ENCODE results near the gene HSFX2.
A peak's percentile ranks its signal among the peaks of the same experiment; 100 is the strongest.
"Not testable (repeated sequence)": the region's sequence is repeated elsewhere in the genome, so short reads cannot be mapped to it uniquely, and the experiment has no call there.

Gene HSFX2, protein sequence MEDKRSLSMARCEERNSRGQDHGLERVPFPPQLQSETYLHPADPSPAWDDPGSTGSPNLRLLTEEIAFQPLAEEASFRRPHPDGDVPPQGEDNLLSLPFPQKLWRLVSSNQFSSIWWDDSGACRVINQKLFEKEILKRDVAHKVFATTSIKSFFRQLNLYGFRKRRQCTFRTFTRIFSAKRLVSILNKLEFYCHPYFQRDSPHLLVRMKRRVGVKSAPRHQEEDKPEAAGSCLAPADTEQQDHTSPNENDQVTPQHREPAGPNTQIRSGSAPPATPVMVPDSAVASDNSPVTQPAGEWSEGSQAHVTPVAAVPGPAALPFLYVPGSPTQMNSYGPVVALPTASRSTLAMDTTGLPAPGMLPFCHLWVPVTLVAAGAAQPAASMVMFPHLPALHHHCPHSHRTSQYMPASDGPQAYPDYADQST

DNA sequence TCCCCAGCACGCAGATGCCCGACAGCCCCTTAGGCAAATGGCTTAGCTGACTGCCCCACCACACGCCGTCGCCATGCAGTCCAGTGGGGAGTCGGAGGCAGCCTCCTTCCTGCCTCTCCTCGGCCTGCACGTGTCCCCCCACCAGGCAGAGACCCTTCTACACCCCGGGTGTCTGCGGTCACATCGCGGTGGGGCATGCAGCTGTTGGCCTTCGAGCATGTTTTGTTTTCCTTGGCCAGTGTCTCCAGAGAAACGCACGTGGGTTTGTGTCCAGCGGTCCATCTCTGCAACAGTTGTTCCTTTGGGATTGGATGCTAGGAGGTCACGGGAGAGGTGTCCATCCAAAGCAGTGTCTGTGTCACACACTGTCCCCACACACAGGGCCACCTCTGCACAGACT, at the start of gene HSFX2:
Gene HSFX2, minus strand, starts transcription at position 101 of the 400 bp plus-strand sequence. CDS start 614 bp downstream, outside the sequence.
- not testable (repeated sequence) for DNase-seq

DNA sequence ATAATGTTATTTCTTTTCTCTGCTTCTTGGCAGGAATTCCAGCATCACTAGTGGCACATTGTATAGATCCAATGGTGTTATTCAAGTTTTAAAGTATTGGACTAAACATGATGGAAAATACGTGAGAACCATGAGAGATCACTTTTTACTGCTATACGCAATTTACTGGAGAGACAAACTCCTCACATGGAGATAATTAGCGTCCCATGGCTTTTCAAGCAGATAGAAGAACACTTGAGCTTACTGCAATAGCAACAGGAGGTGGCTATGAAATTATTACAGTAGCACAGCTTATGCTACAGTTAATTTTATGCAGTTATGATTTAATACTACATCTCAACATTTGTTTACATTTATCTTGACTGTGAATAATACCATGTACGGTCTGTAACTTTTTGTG, 48.4 kb upstream of the HSFX2 start:
- DNase-seq = no peak

DNA sequence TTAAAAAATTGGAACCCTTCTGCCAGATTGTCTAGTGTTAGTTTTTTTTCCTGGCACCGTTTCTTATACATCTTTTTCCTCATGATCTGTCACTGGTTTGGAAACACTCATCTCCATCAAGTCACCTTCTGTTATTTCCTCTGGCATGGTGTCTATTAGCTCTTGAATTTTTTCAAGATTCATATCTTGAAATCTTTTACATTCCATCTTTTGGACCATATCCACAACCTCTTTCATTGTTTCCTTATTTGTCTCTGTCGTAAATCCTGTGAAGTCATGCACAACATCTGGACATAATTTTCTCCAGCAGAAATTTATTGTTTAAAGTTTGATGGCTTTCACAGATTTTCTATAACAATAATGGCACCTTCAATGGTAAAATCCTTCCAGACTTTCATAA, 46.7 kb upstream of the HSFX2 start:
- no peak for DNase-seq

DNA sequence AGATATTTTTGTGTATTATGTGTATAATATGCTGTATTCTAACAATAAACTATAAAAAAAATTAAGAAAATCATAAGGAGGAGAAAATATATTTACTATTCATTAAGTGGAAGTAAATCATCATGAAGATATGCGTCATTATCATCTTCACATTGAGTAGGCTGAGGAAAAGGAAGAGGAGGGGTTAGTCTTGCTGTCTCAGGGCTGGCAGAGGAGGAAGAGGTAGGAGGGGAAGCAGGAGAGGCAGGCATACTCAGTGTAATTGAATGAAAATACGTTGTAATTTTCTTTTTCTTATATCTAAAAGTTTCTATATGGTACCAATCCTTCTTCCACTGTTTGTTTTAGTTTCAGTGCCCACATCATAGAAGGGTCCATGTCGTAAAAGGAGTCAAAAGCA, 46.3 kb upstream of the HSFX2 start:
- no peak for DNase-seq

DNA sequence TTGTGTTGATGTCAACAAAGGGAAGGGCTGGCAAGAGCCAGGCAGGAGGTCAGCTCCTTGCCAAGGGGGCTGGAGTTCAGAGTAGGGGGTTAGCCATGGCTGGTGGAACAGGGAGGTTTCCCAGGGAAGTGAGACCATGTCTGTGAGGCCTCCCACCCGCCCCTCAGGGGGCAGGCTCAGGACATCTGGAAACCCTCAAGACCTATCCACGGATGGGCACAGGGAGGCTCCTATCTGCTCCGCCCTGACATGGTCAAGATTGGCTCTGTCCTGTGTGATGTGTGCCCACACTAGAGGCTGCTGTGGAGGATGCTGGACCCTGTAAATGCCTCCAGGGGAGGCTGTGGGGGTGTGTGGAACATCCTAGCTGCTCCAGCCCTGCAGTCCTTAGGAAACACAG, 44.5 kb upstream of the HSFX2 start:
- DNase-seq = no peak

DNA sequence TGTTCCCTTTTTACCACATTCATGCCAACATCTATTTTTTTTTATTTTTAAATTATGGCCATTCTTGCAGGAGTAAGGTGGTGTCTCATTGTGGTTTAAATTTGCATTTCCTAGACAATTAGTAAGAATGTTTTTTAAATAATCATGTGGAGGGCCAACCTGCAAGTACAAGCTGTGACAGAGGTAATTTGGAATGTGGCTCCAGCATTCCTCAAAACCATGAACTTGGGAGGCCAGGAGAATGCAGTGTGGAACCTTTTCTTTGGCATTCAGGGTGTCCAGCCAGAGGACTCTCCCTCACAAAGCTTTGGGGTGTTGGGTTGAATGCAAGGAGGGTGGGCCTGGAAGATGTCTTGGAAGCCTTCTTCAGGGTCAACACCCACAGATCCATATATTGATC, 43.7 kb upstream of the HSFX2 start:
- no peak for DNase-seq

DNA sequence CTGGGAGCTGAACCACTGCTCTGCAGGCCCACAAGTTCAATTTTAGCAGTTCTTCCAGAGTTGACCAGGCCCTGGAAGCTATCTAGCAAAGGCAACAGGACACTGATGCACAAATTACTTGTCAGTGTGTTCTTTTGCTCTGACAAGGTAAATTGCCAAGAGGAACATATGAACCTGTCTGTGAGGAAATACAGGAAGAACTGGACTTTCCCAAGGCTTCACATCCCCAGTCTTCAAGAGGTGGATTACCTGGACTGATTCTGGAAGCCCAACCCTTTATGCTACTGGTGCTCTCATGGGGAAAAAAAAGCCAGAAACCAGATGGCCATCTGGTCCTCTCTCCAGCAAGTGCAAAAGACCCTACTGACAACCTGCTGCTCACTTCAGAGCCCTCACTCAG, 38.4 kb upstream of the HSFX2 start:
- no peak for DNase-seq

DNA sequence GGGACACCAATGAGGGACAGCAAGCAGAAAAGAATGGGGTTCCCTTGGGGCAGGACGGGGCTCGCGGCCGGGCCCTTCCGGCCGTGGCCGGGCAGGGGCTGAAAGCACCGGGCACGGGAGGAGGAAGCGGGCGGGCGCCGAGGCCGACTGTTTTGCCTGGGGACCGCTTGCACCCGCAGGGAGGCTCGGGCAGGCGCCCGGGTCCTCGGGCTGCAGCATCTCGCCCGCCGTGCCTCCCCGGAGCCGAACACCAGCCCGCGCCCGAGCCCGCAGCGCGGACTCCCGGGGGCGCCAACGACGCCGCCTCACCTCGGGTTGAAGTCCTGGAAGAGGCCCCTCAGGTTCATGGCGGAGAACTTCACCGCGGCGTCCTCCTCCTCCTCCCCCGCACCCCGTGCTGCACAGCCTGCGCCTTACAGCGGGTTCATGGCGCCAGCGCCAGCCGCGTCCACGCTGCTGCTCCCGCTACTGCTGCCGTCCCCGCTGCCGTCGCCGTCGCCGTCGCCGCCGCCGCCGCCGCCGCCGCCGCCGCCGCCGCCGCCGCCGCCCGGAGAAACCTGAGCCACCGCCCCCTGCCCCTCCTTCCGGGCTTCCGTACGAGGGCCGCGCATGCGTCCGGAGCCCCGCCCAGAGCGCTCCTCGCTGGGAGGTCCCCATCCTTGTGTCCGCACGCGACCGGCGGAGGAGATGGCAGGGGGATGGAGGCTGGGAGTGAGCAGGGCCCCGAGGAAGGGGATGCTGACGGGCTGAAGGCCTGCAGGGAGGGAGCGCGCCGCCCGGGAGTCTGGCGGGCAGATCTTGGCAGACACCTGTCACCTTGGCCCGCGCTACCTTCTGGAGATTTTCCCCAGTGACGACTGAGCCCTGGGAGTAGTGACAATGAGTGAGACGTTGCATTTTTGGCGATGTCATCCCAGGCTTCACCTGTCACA, 36.4 kb upstream of the HSFX2 start, which contains the start of gene TMEM185A:
Gene TMEM185A, minus strand, starts transcription at position 559 of the 932 bp plus-strand sequence. Its CDS starts 212 bp downstream, at position 347.
- DNase-seq = peak; percentile 33

DNA sequence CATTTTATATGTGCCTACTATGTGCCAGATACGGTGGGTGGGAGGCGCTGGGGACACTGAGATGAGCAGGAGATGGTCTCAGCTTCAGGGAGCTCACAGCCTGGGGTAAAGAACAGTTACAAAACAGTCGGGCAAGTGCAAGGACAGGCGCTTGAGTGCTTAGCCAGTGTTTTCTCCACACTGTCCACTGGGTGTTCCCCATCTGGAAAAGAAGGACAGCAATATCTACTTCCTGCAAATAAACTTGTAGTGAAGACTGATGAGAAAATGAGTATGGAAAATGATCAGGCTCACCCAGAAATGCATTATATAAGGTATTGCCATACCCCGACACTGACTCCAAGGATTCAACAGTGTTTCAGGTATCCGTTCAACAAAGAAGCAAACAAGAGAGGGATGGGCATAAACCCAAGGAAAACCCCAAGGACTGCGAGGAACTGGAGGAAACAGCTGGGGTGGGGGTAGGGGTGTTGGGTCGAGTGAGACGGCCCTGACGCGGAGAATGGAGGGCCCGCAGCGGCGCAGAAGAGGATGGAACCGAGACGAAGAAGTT, 35.6 kb upstream of the HSFX2 start:
- DNase-seq = no peak

DNA sequence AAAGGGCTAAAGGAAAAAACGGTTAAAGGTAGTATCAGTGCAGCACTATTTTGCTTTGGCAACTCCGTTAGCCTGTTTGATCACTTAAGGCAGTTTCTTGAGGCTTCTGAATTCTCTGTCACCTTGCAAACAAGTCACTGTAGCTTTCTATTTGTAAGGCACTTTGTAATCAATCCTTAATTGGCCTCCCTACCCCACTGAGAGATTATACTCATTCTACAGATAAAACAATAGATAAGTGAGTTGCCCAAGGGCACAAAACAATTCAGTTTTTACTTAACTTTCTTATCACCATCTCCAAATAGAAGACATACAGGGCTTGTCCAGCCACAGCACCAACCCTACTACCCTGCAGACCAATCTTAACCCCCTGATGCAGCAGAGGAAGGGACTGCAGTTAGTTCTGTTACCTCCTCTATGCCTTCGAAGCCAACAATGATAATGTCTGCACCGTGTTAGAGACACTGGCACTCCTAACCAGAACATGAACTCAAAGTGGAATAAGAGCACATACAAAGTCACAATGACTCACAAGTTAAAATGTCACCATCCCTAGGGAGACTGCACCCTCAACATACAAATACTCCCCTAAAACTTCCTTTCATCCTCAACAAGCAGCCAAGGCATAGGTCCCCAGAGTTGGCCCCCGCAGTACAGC, 34.7 kb upstream of the HSFX2 start:
- DNase-seq = no peak

DNA sequence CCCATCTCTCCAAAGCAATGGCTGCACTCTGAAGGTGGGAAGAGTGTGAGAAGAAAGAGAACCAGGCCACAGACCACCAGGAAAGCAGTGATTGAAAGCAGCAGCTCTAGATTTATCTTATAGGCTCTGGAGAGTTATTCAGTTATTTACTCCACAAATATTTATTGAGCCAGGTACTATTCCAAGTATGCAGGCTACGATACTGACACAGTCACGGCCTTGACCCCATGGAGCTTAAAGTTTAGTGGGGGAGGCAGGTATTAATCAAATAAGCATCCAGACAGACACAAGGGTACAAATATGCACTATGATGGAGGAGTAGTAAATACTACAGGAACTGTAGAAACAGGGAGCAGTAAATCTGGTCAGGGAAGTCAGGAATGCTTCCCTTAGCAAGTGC, 33.7 kb upstream of the HSFX2 start:
- DNase-seq = no peak

DNA sequence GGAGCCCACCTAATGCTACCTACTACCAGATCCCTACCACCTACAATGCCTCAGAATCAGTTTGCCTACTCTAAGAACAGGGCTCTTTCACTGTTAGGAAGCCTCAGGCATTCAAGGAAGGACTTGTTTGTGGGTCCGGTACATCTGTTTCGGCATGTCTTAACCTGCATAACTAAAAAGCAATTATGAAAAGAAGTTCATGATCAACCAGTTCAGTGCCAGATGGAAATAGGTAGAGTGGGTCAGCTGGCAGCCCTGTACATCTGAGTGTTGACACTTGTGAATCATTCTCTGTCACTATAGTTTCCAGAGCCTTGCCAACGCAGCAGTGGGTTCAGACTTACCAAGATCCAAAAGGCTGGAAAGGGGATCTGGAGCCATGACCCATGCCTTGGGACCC, 33.2 kb upstream of the HSFX2 start:
- DNase-seq = no peak

DNA sequence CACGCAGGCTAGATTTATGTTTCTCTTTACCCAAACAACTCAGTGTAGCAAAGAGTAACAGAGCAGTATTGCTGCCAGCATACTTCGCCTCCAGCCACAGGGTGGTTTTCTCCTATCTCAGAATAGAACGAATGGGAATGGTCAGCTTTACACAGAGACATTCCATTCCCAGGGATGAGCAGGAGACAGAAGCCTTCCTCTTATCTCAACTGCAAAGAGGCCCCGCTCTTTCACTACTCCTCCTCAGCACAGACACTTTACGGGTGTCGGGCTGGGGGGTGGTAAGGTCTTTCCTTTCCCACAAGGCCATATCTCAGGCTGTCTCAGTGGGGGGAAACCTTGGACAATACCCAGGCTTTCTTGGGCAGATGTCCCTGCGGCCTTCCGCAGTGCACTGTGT, 31.7 kb upstream of the HSFX2 start:
- not testable (repeated sequence) for DNase-seq

DNA sequence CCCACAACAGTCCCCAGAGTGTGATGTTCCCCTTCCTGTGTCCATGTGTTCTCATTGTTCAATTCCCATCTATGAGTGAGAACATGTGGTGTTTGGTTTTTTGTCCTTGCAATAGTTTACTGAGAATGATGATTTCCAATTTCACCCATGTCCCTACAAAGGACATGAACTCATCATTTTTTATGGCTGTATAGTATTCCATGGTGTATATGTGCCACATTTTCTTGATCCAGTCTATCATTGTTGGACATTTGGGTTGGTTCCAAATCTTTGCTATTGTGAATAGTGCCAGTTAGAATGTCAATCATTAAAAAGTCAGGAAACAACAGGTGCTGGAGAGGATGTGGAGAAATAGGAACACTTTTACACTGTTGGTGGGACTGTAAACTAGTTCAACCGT, 24.5 kb upstream of the HSFX2 start:
- DNase-seq = not testable (repeated sequence)

DNA sequence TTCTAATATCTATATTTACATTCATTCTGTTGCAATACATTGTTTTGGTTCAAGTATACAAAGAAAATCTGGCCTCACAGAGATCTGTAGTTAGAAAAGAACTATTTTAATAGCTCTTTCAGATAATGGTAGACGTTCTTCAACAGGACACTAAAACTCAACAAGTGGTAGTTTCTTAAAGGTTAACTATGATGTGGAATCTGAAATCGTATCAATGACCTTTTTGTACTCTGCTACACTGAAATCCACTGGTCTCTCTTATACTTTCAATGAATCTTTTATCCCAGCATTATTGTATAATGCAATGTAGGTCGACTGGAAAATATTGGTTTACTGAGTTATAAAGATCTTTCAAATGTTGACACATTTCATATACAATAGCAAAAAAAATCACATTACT, 23.8 kb upstream of the HSFX2 start:
- no peak for DNase-seq

DNA sequence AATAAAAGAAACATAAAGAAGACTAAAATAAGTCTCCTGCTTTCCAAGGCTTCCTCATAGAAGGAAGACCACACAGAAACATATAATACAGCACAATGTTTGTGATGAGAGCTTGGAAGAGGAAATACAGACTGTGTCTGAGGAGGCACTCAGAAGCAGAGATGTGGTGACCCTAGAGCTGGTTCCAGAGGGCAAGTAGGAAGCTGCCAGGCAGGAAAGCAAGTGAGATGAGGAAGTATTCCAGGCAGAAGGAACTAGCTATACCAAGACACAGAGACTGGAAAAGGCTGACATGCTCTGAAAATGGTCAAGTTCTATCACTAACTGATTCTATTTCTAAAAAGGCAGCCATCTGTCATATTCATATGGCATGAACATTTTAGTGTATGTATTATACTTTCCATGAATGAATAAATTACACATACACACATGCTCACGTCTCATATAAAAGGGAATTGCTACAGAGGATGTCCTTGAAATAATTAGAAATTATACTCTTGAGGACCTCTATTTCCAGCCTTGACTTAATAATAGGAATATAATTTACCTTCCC, 16.6 kb upstream of the HSFX2 start:
- DNase-seq = no peak

DNA sequence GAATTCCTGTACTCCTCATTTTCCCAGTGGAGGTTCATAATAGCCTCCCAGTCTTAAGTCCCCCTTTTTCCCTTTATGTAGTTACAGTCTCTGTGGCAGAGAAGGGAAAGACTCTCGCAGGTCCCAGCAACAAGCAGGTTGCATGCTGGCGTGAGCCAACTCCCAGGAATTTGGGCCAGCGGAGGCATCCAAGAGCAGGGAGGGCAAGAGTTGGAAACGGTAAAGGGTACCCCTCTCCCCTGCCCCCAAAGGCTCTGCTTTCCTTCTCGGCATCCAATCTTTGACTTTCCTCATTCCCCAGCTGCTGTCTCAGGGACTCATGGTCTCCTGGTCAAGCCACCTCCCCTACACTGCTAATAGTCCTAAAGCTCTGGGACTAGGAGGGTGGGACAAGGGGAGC, 15.4 kb upstream of the HSFX2 start:
- DNase-seq = no peak

DNA sequence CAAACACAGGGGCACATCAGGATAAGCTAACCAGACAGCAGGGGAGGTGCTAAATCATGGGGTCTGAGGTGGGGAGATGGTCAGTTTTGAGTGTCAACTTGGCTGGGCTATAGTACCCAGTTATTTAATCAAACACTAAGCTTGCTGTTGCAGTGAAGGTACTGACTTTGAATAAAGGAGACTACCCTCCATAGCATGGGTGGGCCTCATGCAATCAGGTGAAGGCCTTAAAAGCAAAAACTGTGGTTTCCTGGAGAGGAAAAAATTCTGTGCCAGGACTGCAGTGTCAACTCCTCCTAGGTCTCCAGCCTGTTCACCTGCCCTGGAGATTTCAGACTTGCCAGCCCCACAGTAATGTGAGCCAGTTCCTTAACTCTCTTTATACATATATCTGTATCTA, 12.6 kb upstream of the HSFX2 start:
- DNase-seq = no peak

DNA sequence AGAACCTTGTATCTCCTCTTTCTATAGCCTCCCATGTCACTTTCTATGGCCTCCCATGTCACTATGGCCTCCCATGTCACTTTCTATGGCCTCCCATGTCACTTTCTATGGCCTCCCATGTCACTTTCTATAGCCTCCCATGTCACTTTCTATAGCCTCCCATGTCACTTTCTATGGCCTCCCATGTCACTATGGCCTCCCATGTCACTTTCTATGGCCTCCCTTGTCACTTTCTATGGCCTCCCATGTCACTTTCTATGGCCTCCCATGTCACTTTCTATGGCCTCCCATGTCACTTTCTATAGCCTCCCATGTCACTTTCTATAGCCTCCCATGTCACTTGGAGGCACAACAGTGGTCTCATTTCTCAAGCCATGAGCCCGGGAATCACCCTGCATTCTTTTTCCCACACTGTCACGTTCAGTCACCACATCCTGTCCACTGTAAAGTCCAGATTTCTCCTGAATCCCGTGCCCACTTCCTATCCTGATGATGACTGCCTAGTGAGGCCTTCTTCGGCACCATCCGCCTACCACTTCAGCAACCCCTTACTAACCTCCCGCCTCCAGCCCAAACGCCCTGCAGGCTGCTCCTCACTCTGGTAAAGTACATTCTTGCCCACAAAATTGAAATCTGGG, 10.3 kb upstream of the HSFX2 start:
- not testable (repeated sequence) for DNase-seq

DNA sequence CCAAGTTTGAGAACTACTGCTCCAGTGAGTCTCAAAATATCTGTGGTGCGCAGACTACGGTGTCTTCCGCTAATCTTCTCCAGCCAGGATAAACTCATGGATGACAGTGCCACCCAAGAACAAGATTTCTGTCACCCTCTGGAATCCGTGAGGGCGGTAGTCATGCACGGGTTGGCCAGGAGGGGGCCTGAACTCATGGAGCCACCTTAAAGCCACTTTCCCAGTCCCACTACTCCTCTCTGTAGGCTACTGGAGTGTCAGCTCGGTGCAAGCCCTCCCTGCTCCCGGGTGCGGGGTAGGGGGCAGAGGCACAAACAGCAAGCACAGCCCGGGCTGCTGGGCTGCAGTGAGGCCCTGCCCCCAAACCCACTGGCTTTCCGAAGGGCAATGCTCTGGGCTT, 3.5 kb upstream of the HSFX2 start:
- not testable (repeated sequence) for DNase-seq

DNA sequence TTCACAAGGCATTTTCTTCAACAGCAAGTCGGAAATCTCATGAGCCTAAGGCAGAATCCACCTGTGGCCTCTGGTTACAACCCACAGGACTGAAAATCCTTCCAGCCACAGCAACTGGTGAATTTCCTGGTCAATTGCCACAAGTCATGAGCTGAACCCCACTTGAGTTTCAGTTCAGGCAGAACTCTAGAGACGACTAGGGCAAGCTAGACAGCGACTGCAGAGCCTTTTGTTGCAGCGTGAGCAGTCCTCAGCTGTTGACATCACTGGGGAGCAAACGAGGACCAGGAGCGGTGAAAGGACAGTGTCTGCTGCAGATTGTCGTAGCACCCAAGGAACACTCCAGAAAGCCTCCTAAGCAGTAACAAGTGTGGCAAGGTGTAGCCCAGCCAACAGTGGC, 829 bp upstream of the HSFX2 start:
- not testable (repeated sequence) for DNase-seq

DNA sequence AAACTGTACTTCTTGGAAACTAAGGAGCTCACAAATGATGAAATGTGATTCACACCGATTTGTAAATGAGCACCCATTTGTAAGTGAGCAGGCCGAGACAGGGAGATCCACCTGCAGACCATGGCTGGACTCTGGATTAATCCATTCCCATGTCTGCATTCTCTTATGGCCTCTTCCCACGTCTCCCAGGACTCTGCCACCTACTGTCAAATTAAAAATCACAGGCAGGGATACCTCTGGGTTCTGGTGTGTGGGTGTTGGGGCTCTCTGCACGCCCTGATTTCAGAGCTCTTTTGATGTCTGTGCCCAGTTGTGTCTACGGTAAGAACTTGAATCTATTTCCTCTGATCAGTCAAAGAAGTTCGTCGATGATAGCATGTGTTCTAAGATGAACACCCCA, 4.1 kb downstream of the HSFX2 start:
- DNase-seq = not testable (repeated sequence)

Measured in NCI-H2029 (cell line).